DMS 273 treated with DMSO at 0.1 percent for 48 hours (cell line): Measurements from ENCODE around the gene TNFRSF8.

Source experiments
- DNase-seq: peaks from one replicate; lab custom pipeline; 2025; lab: John Stamatoyannopoulos, UW

Gene TNFRSF8

DNA sequence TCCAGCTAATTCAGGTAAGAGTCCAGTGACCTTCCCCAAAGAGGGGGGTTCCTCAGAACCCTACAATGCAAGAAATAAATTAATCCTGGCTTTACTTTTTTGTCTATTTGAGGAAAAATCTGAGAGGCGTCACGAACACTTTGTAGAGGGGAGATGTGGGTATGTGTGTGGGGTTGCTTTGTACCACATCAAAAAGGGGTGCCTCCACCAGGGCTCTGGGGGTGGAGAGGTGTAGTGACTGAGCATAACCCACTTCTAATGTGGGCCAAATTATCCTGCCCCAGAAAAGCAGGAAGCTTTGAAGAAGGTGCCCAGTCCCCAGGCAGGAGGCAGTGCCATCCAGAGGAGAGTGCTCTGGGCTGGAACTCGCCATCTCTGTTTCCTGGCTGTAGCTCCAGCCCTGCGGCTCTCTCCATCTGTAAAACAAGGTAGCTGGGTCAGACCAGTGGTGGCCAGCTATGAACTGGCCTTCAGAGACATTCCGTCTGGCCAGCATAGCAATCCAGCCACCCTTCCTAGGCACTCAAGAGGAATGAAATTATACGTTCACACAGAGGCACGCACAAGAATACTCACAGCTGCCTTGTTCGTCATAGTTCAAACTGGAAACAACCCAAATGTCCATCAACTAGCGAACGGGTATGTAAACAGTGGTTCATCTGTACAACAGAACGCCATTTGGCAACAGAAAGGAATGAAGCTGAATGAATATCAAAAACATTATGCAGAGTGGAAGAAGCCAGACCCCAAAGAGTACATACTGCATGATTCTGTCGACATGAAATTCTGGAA is 58.3 kb downstream of the TNFRSF8 start:
- DNase-seq = no peak

DNA sequence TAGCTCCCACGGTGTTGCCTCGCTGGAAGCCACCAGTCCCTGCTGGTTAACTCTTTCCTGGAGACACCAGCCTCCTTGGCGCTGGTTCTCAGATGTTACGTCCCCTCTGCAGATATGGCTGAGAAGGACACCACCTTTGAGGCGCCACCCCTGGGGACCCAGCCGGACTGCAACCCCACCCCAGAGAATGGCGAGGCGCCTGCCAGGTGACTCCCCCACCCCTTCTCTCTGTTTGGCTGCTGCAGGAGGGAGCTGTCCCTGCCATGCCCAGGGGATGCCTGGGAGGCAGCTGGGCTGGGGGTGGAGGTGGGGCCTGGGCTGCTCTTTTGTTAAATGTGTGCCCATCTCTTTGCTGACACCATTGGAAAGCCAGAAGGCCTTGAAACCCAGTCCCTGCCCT is 60.1 kb downstream of the TNFRSF8 start:
- DNase-seq = no peak

DNA sequence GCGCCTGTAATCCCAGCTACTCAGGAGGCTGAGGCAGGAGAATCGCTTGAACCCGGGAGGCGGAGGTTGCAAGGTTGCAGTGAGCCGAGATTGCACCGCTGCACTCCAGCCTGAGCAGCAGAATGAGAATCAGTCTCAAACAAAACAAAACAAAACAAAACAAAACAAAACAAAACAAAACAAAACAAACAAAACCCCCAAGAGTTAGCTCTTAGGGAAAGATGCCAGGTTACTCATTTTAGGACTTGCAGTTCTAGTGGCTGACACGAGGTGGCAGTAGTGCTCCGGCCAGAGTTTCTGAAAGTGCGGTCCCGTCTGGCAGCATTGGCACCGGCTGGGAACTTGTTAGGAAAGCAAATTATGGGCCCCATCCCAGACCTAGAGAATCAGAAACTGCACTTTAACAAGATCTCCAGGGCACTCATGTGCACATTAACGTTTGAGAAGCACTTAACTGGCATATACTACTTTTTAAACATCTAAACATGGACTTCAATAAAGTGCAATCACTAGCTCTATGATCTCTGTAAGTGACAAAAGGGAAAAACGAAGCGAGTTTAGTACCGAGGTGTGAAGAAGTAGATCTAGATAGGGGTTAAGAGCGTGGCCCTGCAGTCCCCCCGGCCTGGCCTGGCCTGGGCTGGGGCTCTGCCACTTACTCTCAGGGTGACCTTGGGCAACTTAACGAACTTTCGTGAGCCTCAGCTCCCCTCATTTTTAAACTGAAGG is 61.8 kb downstream of the TNFRSF8 start:
- DNase-seq = peak; percentile 18

DNA sequence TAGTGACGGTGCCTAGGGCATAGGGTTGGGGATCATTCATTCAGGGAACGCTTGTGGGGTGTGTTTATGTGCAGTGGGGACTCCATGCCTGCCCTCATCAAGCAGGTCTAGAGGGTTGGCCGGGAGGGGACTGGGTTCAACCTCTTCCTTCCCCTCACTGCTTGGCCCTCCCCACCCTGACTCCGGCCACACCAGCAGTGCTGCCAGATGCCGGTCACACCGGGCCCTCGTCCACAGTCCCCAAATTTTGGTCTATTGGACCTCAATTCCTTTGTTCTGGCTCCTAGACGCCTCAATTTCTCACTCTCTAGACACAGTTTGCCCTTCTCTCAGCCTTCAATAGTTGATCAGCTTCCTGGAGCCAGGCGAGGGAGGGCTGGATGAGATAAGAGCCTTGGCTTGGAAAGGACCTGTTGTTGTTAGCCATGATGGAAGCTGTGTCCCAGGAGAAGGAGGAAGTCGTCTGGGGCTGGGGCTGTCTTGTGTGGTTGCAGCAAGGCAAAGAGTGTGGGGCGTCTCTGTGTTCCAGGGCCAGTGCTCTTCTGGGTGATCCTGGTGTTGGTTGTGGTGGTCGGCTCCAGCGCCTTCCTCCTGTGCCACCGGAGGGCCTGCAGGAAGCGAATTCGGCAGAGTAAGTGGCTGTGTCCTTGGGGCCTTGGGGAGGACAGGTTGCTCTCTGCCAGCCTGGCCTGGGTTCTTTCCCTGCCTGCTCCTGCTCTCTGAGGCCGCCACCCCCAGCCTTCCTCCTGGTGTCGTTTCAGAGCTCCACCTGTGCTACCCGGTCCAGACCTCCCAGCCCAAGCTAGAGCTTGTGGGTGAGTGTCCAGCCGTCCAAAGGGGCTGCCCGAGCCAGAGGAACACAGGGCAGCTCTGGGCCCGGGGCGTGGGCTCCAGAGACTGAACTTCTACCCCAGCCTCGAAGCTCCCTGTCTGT is 62.6 kb downstream of the TNFRSF8 start:
- no peak for DNase-seq

DNA sequence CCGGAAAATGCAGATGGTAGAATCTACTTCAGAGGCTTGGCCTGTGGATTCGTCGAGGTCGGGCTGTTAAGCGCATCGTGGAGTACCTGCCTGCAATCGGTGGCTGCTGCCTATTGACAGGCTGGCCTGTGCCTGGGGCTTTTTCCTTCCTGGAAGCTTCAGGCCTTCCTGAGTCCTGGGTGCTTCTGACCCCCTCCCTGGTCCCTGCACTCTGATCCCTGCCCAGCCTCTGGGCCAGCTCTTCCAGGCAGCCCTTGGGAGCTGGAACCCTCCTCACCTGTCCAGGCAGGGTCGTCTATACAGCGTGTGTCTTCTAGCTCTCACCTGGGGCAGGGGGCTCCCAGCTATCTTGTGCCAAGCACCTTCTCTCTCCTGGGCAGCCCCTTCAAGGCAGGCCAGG is 63.7 kb downstream of the TNFRSF8 start:
- no peak for DNase-seq

DNA sequence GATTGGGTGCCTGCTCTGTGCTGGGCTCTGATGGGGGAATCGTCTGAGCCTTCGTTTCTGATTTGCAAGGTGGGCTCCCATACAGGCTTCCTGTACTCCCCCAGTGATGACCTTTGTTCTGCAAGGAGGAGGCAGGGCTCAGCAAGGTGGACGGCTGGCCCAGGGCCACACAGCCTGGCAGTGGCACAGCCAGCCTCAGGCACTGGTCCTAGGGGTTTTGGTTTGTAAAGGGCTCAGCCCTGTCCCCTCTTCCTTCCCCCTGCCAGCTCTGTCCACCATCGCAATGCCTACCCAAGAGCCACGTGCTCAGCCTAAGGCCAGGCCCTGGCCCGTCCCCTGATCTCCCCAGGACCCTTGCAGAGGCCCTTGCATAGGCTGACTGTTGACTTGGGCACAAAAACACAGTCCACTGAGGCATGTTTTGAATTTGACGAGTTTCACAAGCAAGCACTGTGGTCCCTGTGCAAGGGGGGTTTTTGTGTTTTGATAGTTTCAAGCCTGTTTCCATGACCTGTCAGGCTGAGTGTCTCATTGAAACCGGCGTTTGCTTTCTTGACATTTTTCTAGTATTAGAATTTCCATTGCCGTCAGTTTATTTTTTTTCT is 64.2 kb downstream of the TNFRSF8 start:
- no peak for DNase-seq

DNA sequence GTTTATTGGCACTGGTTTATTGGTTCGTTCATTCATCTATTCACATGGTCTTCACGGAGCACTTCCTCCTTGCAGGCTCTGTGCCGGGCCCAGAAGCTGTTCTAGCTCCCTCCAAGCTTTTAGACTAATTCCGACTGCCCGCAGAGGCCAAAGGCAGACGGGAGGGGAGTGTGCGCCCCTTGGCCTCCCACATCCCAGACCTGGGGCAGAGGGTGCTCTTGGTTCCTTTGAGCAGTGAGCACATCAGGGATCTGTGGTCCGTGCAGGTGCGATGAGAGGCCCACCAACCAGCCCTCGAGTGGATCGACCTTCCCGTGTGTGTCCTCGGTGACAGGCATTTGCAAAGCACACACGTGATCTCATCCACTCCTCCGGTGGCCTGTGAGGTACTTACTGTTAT is 65.0 kb downstream of the TNFRSF8 start:
- DNase-seq = no peak

DNA sequence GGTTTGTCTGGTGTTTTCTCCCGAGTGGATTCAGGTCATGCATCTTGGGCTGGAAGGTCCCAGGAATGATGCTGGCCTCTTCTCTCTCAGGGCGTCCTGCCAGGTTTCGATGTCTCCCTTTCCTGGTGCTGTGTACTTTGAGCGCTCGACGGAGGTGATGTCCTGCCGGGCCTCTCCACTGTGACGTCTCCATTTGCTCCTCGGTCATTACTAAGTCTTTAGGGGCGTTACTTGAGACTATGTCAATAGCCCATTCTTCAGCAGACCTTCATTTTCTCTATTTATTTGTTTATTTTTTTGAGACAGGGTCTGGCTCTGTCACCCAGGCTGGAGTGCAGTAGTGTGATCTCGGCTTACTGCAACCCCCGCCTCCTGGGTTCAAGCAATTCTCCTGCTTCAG is 66.5 kb downstream of the TNFRSF8 start:
- DNase-seq = no peak

DNA sequence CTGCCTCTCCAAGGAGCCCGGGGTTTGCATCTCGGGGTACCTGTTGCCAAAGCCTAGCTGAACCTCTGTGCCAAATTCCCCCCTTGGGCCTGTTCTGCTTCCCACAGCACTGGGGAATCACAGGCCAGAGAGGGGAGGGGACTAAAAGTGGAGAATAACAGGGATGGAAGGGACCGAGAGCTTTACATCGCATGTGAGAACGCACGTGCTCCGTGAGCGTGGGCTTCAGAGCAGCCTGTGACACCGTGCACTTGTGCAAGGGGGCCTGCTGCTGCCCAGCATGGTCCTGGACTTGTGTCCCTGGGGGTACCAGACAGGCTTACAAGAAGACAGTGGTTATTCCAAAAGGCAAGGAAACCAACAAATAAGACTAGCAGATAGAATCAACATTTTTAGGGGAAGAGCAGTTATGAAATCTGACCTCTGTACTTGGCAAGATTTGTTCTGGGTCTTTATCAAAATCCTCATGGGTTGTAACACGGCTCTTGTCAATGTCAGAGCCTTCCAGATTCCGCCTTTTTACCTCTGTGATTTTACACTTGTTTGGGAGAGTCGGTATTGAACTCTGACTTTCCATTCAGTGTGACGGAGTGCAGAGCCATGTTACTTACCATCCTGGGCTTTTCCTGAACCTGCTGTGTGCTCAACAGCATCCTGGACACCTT is 67.5 kb downstream of the TNFRSF8 start:
- DNase-seq = no peak

DNA sequence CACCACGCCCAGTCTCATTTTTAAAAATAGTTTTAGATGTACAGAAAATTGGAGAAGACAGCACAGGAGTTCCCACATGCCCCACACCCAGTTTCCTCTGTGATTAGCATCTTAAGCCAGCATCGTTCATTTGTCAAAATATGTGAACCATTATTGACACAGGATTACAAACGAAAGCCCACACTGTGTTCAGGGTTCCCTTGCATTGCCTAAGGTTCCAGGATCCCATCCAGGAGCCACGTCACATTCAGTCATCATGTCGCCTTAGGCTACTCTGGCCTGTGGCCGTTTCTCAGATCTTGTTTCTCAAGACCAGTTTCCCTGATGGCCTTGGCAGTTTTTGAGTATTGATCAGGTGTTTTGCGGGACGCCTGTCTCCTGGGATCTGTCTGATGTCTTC is 69.0 kb downstream of the TNFRSF8 start:
- no peak for DNase-seq

DNA sequence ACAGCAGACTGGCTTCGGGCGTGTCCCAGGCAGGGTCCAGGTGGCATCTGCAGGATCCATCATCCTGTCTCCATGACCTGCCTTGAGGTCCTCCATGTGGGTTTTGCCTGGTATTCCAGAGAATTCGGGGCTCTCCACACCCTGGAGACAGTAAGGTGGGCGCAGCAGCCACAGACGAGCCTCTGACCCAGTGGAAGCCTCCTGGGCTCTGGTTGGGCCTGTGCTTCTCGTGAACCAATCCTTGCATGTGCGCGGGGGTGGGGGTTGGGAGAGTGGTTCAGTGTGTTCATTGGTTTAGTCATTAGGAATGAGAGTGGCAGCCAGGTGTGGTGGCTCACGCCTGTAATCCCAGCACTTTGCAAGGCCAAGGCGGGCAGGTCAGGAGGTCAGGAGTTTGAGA is 71.6 kb downstream of the TNFRSF8 start:
- no peak for DNase-seq

DNA sequence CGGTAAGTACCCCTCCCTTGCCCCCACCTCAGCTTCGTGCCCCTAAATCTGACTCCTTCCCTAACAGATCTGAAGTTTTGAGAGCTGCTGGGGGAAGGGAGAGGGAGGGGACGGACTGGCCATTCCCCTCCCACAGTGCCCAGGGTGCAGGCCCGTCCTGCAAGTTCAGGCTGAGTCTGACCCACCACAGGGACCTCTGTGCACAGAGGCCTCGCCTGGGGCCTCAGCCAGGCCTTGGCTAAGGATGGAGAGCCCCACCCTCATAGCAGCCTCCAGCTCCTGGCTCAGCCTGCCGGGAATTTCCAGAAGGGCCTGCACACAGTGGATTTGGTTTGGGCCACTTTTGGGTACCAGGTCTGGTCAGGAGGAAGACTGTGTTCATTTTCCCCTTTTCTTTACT is 72.5 kb downstream of the TNFRSF8 start:
- no peak for DNase-seq

DNA sequence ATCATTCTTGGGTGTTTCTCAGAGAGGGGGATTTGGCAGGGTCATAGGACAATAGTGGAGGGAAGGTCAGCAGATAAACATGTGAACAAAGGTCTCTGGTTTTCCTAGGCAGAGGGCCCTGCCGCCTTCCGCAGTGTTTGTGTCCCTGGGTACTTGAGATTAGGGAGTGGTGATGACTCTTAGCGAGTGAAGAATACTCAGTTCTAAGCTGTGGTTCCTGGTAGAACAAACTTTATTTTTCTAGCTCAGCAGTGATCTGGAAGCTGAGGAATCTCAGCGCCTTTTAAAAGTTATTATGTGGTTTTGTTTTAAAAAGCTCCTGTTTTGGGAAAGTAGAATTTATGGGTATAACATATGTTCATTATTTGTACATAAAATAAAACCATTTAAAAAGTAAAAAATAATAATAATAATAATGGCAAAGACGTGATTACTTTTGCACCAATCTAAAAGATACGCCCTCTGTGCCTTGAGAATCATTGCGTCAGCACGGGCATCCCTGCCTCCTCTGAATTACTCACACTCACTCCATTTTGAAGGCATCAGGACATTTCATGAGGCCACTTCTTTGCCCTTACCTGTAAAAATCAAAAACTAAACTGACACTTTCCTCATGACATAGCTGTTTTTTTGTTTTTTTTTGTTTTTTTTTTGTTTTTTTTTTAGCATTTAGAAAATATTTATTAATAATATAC is 74.0 kb downstream of the TNFRSF8 start:
- no peak for DNase-seq

DNA sequence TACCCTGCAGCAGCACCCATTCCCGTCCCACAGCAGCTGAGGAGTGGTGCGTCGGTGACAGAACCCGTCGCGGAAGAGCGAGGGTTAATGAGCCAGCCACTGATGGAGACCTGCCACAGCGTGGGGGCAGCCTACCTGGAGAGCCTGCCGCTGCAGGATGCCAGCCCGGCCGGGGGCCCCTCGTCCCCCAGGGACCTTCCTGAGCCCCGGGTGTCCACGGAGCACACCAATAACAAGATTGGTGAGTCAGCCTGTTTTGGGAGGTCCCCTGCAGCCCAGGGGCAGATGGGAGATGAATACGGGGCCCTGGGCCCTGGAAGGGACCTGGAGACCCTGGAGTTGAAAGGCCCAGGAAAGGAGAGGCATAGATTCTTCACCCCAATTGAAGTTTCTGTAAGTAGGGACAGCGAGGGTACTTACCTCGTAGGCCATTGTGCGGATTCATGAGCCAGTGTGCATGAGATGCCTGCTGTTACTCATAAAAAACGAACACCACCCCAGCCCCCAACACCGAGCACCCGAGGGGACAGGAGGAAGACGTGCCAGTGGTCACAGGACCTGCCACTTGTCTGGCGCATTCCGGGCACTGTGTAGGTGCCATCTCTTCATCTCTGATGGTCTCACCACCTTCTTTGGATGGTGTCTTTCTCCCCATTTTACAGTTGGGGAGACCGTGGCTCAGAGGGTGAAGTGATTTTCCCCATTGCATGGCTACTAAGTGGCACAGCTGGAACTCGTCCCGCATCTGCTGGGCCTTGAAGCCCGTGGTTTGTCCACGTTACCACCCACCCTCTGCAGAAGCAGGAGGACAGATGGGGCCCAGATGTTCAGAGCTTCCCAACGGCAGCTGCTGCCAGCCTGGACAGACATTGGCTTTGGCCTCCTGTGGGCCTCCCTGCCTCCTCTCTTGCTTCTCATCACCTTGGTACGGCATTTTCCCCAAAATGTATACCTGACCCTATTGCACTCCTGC is 75.4 kb downstream of the TNFRSF8 start:
- DNase-seq = no peak

DNA sequence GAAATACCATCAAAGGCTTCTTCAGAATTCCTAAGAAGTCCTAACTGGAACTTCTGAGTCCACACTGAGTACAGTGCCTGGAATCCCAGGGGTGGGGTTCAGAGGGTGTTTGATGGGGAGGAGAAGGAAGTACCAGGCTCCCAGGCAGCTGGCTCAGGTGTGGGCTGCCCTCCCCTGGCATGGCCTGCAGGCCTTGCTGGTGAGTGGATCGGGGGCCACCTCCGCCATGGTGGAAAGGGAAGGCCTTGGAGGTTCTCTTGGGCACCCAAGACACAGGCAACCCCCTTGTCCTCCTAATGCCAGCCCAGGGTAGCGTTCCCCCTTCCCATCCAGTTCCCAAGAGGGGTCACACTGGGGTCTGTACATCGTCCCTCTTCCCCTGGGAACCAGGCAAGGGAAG is 76.9 kb downstream of the TNFRSF8 start:
- DNase-seq = no peak

DNA sequence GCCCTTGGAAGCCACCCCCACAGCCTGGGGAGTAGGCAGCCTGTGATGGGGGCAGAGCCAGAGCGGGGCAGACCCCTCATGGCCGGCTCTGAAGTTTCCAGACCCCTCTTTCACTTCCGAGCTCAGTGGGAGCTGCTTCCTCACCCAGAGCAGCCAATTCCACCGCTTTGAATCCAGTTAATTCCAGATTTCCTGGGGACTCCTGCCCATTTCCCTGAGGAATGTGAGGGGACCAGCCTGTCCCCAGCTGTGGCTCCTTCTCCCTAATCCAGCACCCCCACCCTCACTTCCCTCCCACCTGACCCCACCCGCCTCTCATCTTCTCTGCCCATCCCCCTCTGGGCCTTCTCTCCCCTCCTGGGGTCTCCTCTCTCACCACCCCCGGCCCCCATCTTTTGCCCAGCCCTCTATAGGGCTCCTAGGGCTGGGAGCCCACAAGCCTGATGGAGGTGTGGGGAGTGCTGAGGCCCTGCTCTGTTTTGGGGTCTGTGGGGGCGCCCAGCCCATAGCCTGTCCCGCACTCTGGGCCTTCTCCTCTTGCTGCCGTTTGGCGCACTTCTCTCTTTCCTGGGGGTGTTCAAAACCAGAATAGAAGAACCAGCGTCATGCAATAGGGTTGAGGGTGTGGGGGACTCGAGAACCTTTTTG is 77.5 kb downstream of the TNFRSF8 start:
- DNase-seq = no peak

DNA sequence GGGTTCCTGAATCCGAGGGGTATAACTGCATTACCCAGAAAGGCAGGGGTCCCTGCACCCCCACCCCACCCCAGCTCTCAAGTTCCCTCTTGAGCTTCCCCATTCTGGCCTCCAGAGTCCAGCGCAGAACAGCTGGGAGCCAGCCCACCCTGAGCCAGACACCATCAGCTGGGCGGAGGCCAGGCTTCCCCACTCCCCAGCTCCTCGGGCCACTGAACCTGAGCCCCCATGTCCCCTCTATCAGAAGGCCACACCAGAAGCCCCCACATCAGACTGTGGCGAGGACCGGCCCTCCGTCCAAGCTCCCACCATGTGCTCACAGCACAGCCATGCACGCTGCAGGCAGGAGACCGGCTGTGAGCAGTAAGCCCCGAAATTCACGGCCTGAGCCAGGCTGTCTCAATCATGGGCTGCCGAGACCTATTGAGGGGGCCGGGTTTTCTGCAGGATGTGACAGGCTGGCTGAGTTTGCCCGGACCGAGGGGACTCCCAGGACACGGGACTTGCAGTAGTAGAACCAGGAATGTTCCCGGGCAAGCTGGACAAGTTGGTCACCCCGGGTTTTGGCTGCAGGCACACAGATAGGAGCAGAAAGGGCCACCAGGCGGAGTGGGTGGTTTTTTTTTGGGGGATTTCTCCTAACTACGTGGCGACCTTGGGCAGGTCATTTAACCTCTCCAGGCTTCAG is 78.2 kb downstream of the TNFRSF8 start:
- DNase-seq = no peak

DNA sequence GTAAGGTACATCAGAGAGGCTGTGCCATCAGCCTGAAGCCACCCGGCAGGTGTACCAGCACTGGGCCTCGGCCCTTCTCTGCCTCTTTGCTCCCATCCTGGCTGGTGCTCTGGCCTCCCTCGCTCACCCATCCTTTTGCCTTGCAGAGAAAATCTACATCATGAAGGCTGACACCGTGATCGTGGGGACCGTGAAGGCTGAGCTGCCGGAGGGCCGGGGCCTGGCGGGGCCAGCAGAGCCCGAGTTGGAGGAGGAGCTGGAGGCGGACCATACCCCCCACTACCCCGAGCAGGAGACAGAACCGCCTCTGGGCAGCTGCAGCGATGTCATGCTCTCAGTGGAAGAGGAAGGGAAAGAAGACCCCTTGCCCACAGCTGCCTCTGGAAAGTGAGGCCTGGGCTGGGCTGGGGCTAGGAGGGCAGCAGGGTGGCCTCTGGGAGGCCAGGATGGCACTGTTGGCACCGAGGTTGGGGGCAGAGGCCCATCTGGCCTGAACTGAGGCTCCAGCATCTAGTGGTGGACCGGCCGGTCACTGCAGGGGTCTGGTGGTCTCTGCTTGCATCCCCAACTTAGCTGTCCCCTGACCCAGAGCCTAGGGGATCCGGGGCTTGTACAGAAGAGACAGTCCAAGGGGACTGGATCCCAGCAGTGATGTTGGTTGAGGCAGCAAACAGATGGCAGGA is 79.2 kb downstream of the TNFRSF8 start:
- no peak for DNase-seq
